Right cardiac atrium (tissue), 5 donors: ENCODE data around the gene LATS2. TPM values are rescaled to one million over a fixed set of nuclear protein-coding genes. Genes with fewer than 3 reads are reported as not detected.
A peak's percentile ranks its signal among the peaks of the same experiment; 100 is the strongest.
"Not testable (repeated sequence)": the region's sequence is repeated elsewhere in the genome, so short reads cannot be mapped to it uniquely, and the experiment has no call there.

Experiments used
- ATAC-seq, 2 donors: fragments of 200-7000 bp; cut with Tn5 transposase; one replicate each; pipeline versions ENCODE4 v1.8.0 to v1.9.1; 2020; ENCODE audit warnings: moderate library complexity in 2 of 2, mild to moderate bottlenecking in 1 of 2
- DNase-seq, 3 donors: peaks; one replicate each; pipeline ENCODE4 v3.0.0-alpha.2; 2020
- H3K27ac ChIP-seq: one replicate; pipeline ENCODE4 v1.5.1; 2013; ENCODE audit warnings: mild to moderate bottlenecking, low read length, control low read depth, moderate library complexity
- H3K27me3 ChIP-seq: one replicate; pipeline ENCODE4 v1.6.1; 2013; ENCODE audit not compliant: control insufficient read depth, insufficient read depth
- H3K4me1 ChIP-seq: one replicate; pipeline ENCODE4 v1.6.1; 2013; ENCODE audit warnings: low read length; ENCODE audit not compliant: control insufficient read depth, insufficient read depth
- H3K4me3 ChIP-seq: one replicate; pipeline ENCODE4 v1.5.1; 2013; ENCODE audit warnings: low read length, control low read depth
- H3K9me3 ChIP-seq: one replicate; pipeline ENCODE4 v1.6.1; 2013; ENCODE audit warnings: low read length; ENCODE audit not compliant: control insufficient read depth
- WGBS: extraction: QIAGEN DNeasy Blood & Tissue Kit; methylation state at CpG from one replicate; pipeline ENCODE4 v1.1.7; 2013; 5-methylcytosine and 5-hydroxymethylcytosine counted together
- intact Hi-C, 4 donors: fragments of 100-400 bp; cut with DNase I; formaldehyde crosslinking; loops; one replicate each; pipeline versions ENCODE4 v1.11.0 to v1.14.0; 2022 to 2023
- polyA plus RNA-seq: library from polyadenylated mRNA; stranded (reverse); fragments of 200-250 nt; gene quantifications from one replicate; pipeline ENCODE4 v1.2.3, GENCODE V29; 2013
- total RNA-seq, 4 donors: library from RNA; stranded (reverse); fragmentation: NEBNext Ultra II Directional; extraction: Animal tissue kit (Norgen Biotek cat#: 25700); gene quantifications; one replicate each; pipeline ENCODE4 v1.2.1, GENCODE V29; 2021
- donor health status: healthy with polysubstance abuse.
- donor health status: DM: no; HTN: yes; CAD: no.
- donor health status: DM: no; HTN: no; CAD: no.
- donor health status: DM: no; HTN: yes; CAD: no; lungs with severe emphysema.
- donor health status: DM: yes; HTN: yes; CAD: no.

Gene LATS2
- total and polyA plus RNA-seq, 5 donors = 10.5 to 36.7 (median 23.6) TPM

DNA sequence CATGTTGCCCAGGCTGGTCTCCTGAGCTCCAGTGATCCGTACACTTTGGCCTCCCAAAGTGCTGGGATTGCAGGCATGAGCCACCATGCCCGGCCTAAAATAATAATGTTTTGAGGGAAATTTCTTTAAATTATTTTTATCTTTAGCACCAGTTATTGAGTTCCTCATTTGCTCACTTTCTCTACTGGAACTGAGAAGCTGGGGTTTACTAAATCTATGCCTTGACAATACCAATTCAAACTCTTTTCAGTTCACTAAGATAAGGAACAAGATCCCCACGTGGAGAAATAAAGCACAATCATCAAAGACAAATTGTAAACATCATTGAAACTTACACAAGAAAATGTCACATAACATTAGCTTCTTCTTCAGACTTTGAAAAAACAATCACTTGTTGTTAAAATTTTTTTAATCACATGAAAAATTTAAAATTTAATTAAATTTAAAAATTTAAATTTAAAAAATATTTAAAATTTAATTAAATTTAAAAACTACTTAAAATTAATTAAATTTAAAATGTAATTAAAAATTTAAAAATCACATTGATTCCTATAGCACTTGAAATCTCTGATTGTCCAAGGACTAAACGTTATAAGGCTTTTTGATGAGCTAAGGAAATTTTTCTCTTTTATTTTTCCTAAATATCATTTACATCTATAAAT lies 133.7 kb downstream of the LATS2 start:
- ATAC-seq (no peak), DNase-seq (peak in 1 of 3 donors; percentile 3)
- Histone ChIP-seq H3K27ac (no peak overlapping the region), H3K9me3 (no peaks in the 10 kb centered on the region), H3K4me3 (no peak overlapping the region), H3K27me3 (no peaks in the 10 kb centered on the region), H3K4me1 (no peaks in the 10 kb centered on the region)
- intact Hi-C loops = loop anchor here (10.0 kb wide), 4 partner anchors 213 to 743 kb away; partner anchors contain the start of gene GJB2 (in 1 of the 4)
- WGBS = 62% methylated on average over 4 of the region's 4 CpGs

GRCh38 chr13:20925395-20925790 lies 136.0 kb downstream of the LATS2 start:
- not testable (repeated sequence) for ATAC-seq, H3K4me1 ChIP-seq, H3K27ac ChIP-seq, H3K27me3 ChIP-seq, H3K4me3 ChIP-seq, H3K9me3 ChIP-seq, DNase-seq
- WGBS = 74% methylated on average over 13 of the region's 13 CpGs
- intact Hi-C loops = loop anchor here (10.0 kb wide), 4 partner anchors 211 to 741 kb away; partner anchors contain the start of gene GJB2 (in 1 of the 4)

GRCh38 chr13:20924758-20925394 lies 136.5 kb downstream of the LATS2 start:
- intact Hi-C loops = loop anchor here (5.0 to 10.0 kb wide), 6 partner anchors 210 to 740 kb away; partner anchors contain the start of gene GJB2 (in 1 of the 4)
- ATAC-seq = peak in 1 of 2 donors; percentile 57

GRCh38 chr13:20923272-20923671 lies 138.1 kb downstream of the LATS2 start:
- H3K27ac ChIP-seq = no peak overlapping the region

More at GRCh38 chr13:20924758-20925394, 136.5 kb downstream of the LATS2 start:
- Histone ChIP-seq H3K27me3 (no peaks in the 10 kb centered on the region), H3K9me3 (no peaks in the 10 kb centered on the region), H3K4me3 (no peak overlapping the region), H3K27ac (no peak overlapping the region), H3K4me1 (no peaks in the 10 kb centered on the region)
- WGBS = 32% methylated on average over 3 of the region's 3 CpGs
- DNase-seq = peak; percentile 76 to 88 (median 78)

More at GRCh38 chr13:20923272-20923671, 138.1 kb downstream of the LATS2 start:
- intact Hi-C loops = loop anchor here (5.0 to 10.0 kb wide), 6 partner anchors 208 to 738 kb away; partner anchors contain the start of gene GJB2 (in 1 of the 4)
- ATAC-seq = no peak
- Histone ChIP-seq H3K9me3 (no peaks in the 10 kb centered on the region), H3K27me3 (no peaks in the 10 kb centered on the region), H3K4me1 (no peaks in the 10 kb centered on the region), H3K4me3 (no peak overlapping the region)
- WGBS = 71% methylated on average over 4 of the region's 4 CpGs
- DNase-seq = peak in 1 of 3 donors; percentile 12

Other genes with a start within 250 kb of the LATS2 start
- gene XPO4, start 158.8 kb downstream of the LATS2 start, total RNA-seq = 10 to 100 TPM in 3 of 4 donors, 1 to 10 TPM in 1; 9.3 to 13.8 (median 10.5) TPM
- 2.9 TPM for gene XPO4, start 158.8 kb downstream of the LATS2 start, polyA plus RNA-seq
- 100 to 1,000 TPM; 226 to 263 (median 251) TPM for gene SAP18, start 78.5 kb upstream of the LATS2 start, total RNA-seq
- gene SAP18, start 78.5 kb upstream of the LATS2 start, polyA plus RNA-seq = 104 TPM
- under 1 TPM in 3 of 4 donors, not detected in 1; 0.23 to 0.91 (median 0.68) TPM for gene SKA3, start 115.0 kb upstream of the LATS2 start, total RNA-seq
- gene SKA3, start 115.0 kb upstream of the LATS2 start, polyA plus RNA-seq = 0.07 TPM
- 10 to 100 TPM; 19.3 to 25.5 (median 23.5) TPM for gene MRPL57, start 115.1 kb upstream of the LATS2 start, total RNA-seq
- 38.8 TPM for gene MRPL57, start 115.1 kb upstream of the LATS2 start, polyA plus RNA-seq